Chondrocyte (in vitro differentiated cells): ENCODE results near the gene ZCCHC2. TPM values are rescaled to one million over a fixed set of nuclear protein-coding genes. Genes with fewer than 3 reads are reported as not detected.

Experiments
- DNase-seq: peaks from one replicate; pipeline ENCODE4 v3.0.0; 2021; ENCODE audit warnings: mixed read lengths, low spot score
- H3K27ac Mint-ChIP-seq: one replicate; pipeline ENCODE4 v1.8.0; 2021; ENCODE audit warnings: mild to moderate bottlenecking, moderate library complexity, mixed read lengths; ENCODE audit not compliant: unreplicated experiment
- H3K27me3 Mint-ChIP-seq: 2 replicates; pipeline ENCODE4 v1.8.0; 2021; ENCODE audit warnings: low read depth, mixed read lengths
- H3K36me3 Mint-ChIP-seq: 2 replicates; pipeline ENCODE4 v1.8.0; 2021; ENCODE audit warnings: low read depth, mixed read lengths
- H3K4me1 Mint-ChIP-seq: 2 replicates; pipeline ENCODE4 v1.8.0; 2021; ENCODE audit warnings: low read depth, mild to moderate bottlenecking, mixed read lengths
- H3K4me3 Mint-ChIP-seq: one replicate; pipeline ENCODE4 v1.8.0; 2021; ENCODE audit warnings: mild to moderate bottlenecking, moderate library complexity, mixed read lengths; ENCODE audit not compliant: unreplicated experiment
- H3K9me3 Mint-ChIP-seq: 2 replicates; pipeline ENCODE4 v1.8.0; 2021; ENCODE audit warnings: low read depth, mixed read lengths
- CTCF ChIP-seq: fragments of 200-600 bp; sonication (generic); IDR thresholded peaks from 2 replicates; pipeline ENCODE4 v1.5.0; 2021; ENCODE audit warnings: antibody characterized with exemption, mild to moderate bottlenecking, moderate library complexity
- total RNA-seq: library from RNA; stranded (reverse); gene quantifications from 3 replicates; pipeline ENCODE4 v1.2.1, GENCODE V29; 2021

Gene ZCCHC2
- total RNA-seq, 1 donor from 2014 or later, result 12.6 TPM

GRCh38 chr18:62512532-62512931 is 10.3 kb upstream of the ZCCHC2 start:
- no peaks in the 10 kb centered on the region for H3K27me3 Mint-ChIP-seq
- no peak overlapping the region for H3K4me3 Mint-ChIP-seq
- H3K4me1 Mint-ChIP-seq, result no peaks in the 10 kb centered on the region
- H3K27ac Mint-ChIP-seq, result no peak overlapping the region
- TF ChIP-seq CTCF, result no peak
- peaks cover 37% of the 10 kb centered on the region for H3K9me3 Mint-ChIP-seq
- H3K36me3 Mint-ChIP-seq, result peaks cover 17% of the 10 kb centered on the region
- no peak for DNase-seq

GRCh38 chr18:62512996-62513395 is 9.8 kb upstream of the ZCCHC2 start:
- DNase-seq, result no peak
- Mint-ChIP-seq H3K4me1 (no peaks in the 10 kb centered on the region), H3K4me3 (no peak overlapping the region), H3K36me3 (peaks cover 17% of the 10 kb centered on the region), H3K27me3 (no peaks in the 10 kb centered on the region), H3K9me3 (peaks cover 37% of the 10 kb centered on the region), H3K27ac (no peak overlapping the region)
- TF ChIP-seq CTCF, result no peak

- peaks cover 37% of the 10 kb centered on the region for H3K9me3 Mint-ChIP-seq
- no peak overlapping the region for H3K4me3 Mint-ChIP-seq
- no peaks in the 10 kb centered on the region for H3K4me1 Mint-ChIP-seq
- no peaks in the 10 kb centered on the region for H3K27me3 Mint-ChIP-seq
- peaks cover 17% of the 10 kb centered on the region for H3K36me3 Mint-ChIP-seq
- DNase-seq, result no peak
- H3K27ac Mint-ChIP-seq, result no peak overlapping the region
- no peak for TF ChIP-seq CTCF
Observed at GRCh38 chr18:62514570-62514969, 8.3 kb upstream of the ZCCHC2 start.

- no peak overlapping the region for H3K4me3 Mint-ChIP-seq
- peaks cover 17% of the 10 kb centered on the region for H3K36me3 Mint-ChIP-seq
- H3K27me3 Mint-ChIP-seq, result no peaks in the 10 kb centered on the region
- no peaks in the 10 kb centered on the region for H3K4me1 Mint-ChIP-seq
- TF ChIP-seq CTCF, result no peak
- no peak for DNase-seq
- H3K9me3 Mint-ChIP-seq, result peaks cover 34% of the 10 kb centered on the region
- H3K27ac Mint-ChIP-seq, result no peak overlapping the region
Observed at GRCh38 chr18:62516242-62516641, 6.6 kb upstream of the ZCCHC2 start.

- no peak for TF ChIP-seq CTCF
- no peaks in the 10 kb centered on the region for H3K27me3 Mint-ChIP-seq
- H3K27ac Mint-ChIP-seq, result no peak overlapping the region
- no peak overlapping the region for H3K4me3 Mint-ChIP-seq
- peaks cover 12% of the 10 kb centered on the region for H3K9me3 Mint-ChIP-seq
- DNase-seq, result no peak
- peaks cover 7% of the 10 kb centered on the region for H3K4me1 Mint-ChIP-seq
- peaks cover 5% of the 10 kb centered on the region for H3K36me3 Mint-ChIP-seq
Observed at GRCh38 chr18:62518460-62519375, 4.1 kb upstream of the ZCCHC2 start.
